Ishikawa (cell line): ENCODE measurements around the gene CCT6B.

ENCODE experiments used
- CREB1 ChIP-seq: IDR thresholded peaks from 2 replicates; pipeline ENCODE4 v1.6.1; 2012; ENCODE audit warnings: low read depth
- EGR1 ChIP-seq: IDR thresholded peaks from 2 replicates; pipeline ENCODE4 v1.6.1; 2012
- YY1 ChIP-seq: IDR thresholded peaks from 2 replicates; pipeline ENCODE4 v1.6.1; 2012; ENCODE audit warnings: low read depth
- TF ChIP-seq, protein P1 (sequence below): IDR thresholded peaks from 2 replicates; pipeline ENCODE4 v1.6.1; 2012
- TF ChIP-seq, protein P2 (sequence below): IDR thresholded peaks from 2 replicates; pipeline ENCODE4 v1.6.1; 2012

DNA sequence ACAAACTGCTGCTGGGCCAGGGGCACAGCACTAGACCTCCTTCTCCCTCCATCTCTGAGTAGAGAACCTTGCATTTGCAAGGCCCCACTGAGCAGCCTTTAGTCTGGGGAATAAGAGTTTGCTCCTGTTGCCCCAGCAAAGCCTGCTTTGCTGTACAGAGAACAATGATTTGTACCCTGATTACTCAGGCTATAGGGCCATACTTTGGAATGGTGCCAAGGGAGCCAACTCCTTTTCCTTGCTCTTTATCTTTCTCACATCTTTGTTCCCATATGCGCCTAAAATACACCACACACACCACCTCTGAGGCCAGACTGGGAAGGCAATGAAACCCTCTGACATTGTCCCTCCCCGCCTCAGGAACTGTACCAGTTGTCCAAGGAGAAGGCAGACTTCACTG, 40.3 kb upstream of the CCT6B start:
- TF ChIP-seq, protein P1, sequence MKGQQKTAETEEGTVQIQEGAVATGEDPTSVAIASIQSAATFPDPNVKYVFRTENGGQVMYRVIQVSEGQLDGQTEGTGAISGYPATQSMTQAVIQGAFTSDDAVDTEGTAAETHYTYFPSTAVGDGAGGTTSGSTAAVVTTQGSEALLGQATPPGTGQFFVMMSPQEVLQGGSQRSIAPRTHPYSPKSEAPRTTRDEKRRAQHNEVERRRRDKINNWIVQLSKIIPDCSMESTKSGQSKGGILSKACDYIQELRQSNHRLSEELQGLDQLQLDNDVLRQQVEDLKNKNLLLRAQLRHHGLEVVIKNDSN = no peak
- no peak for TF ChIP-seq YY1
- no peak for TF ChIP-seq EGR1
- TF ChIP-seq CREB1 = no peak
- TF ChIP-seq, protein P2, sequence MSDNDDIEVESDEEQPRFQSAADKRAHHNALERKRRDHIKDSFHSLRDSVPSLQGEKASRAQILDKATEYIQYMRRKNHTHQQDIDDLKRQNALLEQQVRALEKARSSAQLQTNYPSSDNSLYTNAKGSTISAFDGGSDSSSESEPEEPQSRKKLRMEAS = no peak
